ENCODE results near the gene ZSCAN30. TPM values are rescaled to one million over a fixed set of nuclear protein-coding genes. Genes with fewer than 3 reads are reported as not detected.

ZSCAN30 gene
- total and polyA plus RNA-seq, 2 donors from 2014 or later, result 10.0 to 20.7 TPM

DNA sequence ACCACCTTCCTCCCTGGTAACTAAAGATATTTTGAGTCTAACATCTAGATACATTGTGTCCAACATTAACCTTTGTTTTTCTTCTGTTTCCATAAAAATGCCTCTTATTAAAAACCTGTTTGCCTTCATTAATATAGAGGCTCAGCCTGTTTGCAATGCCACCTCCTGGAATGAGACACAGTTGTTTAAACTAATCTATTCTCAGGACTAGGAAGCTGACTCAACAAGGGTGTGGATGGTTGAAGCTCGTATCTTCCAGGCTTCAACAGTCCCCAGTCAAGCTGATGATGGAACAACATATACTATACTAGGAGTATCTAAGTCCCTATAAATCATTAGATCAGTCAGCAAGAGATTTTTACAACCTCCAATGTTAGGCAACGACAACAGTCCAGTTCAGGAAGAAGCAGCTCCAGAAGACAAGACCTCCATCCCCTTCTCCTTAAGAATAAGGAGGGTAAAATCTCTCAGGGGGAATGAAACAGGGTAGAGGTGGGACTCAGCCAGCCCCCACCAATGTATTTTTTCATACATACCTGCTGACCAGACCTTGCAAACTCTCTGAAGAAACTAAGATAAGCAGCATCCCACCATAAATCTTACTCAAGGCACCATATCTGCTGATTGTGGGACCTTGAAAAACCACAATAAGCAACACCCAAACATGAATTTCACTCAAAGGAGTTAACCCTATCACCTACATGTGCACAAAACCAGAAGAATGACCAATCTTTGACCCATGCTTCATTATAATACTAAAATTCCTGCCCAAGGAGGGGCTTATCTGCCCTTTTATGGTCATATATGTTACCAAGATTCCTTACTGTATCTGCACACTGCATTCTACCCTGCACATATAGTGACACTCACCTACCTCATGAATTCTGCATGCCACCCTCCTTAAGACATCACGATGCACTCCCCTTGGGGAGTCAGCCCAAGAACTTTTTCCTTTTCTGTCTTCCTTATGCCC lies 32.7 kb upstream of the ZSCAN30 start:
- no peaks in the 10 kb centered on the region for H3K4me1 ChIP-seq (ENCODE audit: control insufficient read depth in 2 of 3, insufficient read depth in 2 of 3, low read depth in 1 of 3, low read length in 3 of 3)

DNA sequence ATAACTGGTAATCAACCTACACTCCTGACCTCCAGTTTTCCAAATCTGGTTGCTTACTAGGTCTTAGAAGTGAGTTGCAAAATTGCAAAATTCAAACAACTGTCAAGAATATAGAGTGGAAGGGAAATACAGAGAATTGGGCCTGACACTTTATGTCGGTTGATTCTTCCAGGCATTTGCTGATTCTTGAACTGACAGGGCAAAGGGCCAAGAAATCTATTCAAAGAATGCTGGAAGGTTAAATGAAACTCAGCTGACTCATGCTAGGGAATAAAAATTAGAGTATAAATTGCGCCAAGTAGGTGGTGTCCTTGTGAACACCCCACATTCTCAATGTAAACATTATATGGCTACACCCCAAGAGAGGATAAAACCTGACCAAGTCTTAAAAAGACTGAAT lies 21.5 kb upstream of the ZSCAN30 start:
- H3K9ac ChIP-seq (ENCODE audit: low read length in 3 of 3), result no peak overlapping the region
- H3K27ac ChIP-seq (ENCODE audit: low read depth in 2 of 2, low read length in 2 of 2), result no peak overlapping the region
- H3K27me3 ChIP-seq (ENCODE audit: control insufficient read depth, insufficient read depth, low read length), result no peaks in the 10 kb centered on the region
- DNase-seq, result no peak
- intact Hi-C loops (cut with DNase I), result no loop called here
- H3K4me3 ChIP-seq (ENCODE audit: low read length in 3 of 3), result no peak overlapping the region
- peaks cover 8 to 14% (median 10%) of the 10 kb centered on the region in 3 donors for H3K36me3 ChIP-seq (ENCODE audit: control insufficient read depth in 2 of 3, insufficient read depth in 3 of 3, low read length in 3 of 3)
- TF ChIP-seq, protein P1, sequence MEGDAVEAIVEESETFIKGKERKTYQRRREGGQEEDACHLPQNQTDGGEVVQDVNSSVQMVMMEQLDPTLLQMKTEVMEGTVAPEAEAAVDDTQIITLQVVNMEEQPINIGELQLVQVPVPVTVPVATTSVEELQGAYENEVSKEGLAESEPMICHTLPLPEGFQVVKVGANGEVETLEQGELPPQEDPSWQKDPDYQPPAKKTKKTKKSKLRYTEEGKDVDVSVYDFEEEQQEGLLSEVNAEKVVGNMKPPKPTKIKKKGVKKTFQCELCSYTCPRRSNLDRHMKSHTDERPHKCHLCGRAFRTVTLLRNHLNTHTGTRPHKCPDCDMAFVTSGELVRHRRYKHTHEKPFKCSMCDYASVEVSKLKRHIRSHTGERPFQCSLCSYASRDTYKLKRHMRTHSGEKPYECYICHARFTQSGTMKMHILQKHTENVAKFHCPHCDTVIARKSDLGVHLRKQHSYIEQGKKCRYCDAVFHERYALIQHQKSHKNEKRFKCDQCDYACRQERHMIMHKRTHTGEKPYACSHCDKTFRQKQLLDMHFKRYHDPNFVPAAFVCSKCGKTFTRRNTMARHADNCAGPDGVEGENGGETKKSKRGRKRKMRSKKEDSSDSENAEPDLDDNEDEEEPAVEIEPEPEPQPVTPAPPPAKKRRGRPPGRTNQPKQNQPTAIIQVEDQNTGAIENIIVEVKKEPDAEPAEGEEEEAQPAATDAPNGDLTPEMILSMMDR (IDR thresholded peaks at IDR 0.05; ENCODE audit: borderline replicate concordance, extremely low read depth, insufficient read depth), result no peak
- no peaks in the 10 kb centered on the region for H3K4me1 ChIP-seq (ENCODE audit: control insufficient read depth in 2 of 3, insufficient read depth in 2 of 3, low read depth in 1 of 3, low read length in 3 of 3)
- peaks cover 8 to 59% (median 20%) of the 10 kb centered on the region in 3 donors for H3K9me3 ChIP-seq (ENCODE audit: control insufficient read depth in 2 of 3, insufficient read depth in 1 of 3, low read length in 3 of 3)
- no peak for FAIRE-seq

More for the DNA sequence above, 32.7 kb upstream of the ZSCAN30 start:
- TF ChIP-seq, protein P1 (IDR thresholded peaks at IDR 0.05; ENCODE audit: borderline replicate concordance, extremely low read depth, insufficient read depth), result no peak
- DNase-seq, result no peak
- intact Hi-C loops (cut with DNase I), result no loop called here
- H3K27me3 ChIP-seq (ENCODE audit: control insufficient read depth, insufficient read depth, low read length), result no peaks in the 10 kb centered on the region
- H3K27ac ChIP-seq (ENCODE audit: low read depth in 2 of 2, low read length in 2 of 2), result no peak overlapping the region
- no peak for FAIRE-seq
- H3K9me3 ChIP-seq (ENCODE audit: control insufficient read depth in 2 of 3, insufficient read depth in 1 of 3, low read length in 3 of 3), result no peaks in the 10 kb centered on the region
- no peak overlapping the region for H3K4me3 ChIP-seq (ENCODE audit: low read length in 3 of 3)
- no peaks in the 10 kb centered on the region for H3K36me3 ChIP-seq (ENCODE audit: control insufficient read depth in 2 of 3, insufficient read depth in 3 of 3, low read length in 3 of 3)
- no peak overlapping the region for H3K9ac ChIP-seq (ENCODE audit: low read length in 3 of 3)

DNA sequence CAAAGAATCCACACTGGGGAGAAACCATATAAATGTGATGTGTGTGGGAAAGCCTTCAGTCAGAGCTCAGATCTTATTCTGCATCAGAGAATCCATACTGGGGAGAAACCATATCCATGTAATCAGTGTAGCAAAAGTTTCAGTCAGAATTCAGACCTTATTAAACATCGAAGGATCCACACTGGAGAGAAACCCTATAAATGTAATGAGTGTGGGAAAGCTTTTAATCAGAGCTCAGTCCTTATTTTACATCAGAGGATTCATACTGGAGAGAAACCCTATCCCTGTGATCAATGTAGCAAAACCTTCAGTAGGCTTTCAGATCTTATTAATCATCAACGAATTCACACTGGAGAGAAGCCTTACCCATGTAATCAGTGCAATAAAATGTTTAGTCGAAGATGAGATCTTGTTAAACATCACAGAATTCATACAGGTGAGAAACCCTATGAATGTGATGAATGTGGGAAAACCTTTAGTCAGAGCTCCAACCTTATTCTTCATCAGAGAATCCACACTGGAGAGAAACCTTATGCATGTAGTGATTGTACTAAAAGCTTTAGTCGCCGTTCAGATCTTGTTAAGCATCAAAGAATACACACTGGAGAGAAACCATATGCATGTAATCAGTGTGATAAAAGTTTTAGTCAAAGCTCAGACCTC lies 16.7 kb upstream of the ZSCAN30 start:
- FAIRE-seq (no peak), DNase-seq (no peak)
- H3K36me3 ChIP-seq (ENCODE audit: control insufficient read depth in 2 of 3, insufficient read depth in 3 of 3, low read length in 3 of 3), result peaks cover 14 to 31% (median 21%) of the 10 kb centered on the region in 3 donors
- no peaks in the 10 kb centered on the region for H3K27me3 ChIP-seq (ENCODE audit: control insufficient read depth, insufficient read depth, low read length)
- H3K9me3 ChIP-seq (ENCODE audit: control insufficient read depth in 2 of 3, insufficient read depth in 1 of 3, low read length in 3 of 3), result peaks cover 11 to 77% (median 33%) of the 10 kb centered on the region in 3 donors
- TF ChIP-seq, protein P1 (IDR thresholded peaks at IDR 0.05; ENCODE audit: borderline replicate concordance, extremely low read depth, insufficient read depth), result no peak
- H3K4me3 ChIP-seq (ENCODE audit: low read length in 3 of 3), result peak overlapping the region in 1 of 3 donors; percentile 12
- H3K27ac ChIP-seq (ENCODE audit: low read depth in 2 of 2, low read length in 2 of 2), result no peak overlapping the region
- intact Hi-C loops (cut with DNase I), result no loop called here
- no peaks in the 10 kb centered on the region for H3K4me1 ChIP-seq (ENCODE audit: control insufficient read depth in 2 of 3, insufficient read depth in 2 of 3, low read depth in 1 of 3, low read length in 3 of 3)
- no peak overlapping the region for H3K9ac ChIP-seq (ENCODE audit: low read length in 3 of 3)

Data from kidney (tissue), 14 donors.